ENCODE results near the gene LSAMP.

DNA sequence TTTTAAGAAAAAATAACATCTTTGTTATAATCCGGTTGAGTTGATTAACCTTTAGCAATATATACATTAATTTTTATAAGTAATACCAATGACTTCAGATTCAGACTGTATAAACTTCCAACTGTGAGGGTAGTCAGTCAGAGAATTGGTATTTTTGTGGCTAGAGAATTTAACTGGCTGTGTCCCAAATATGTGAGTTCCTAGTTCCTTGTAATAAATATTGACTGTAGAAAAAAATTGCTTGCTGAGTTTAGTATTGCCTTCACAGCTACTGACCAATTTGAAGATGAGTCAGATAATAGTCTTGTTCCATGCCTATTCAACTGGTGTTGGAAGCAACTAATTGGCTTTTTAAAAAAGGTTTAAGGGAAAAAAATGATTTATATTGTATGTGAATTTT lies 611.2 kb downstream of the LSAMP start:
- TF ChIP-seq CTCF (conservative IDR thresholded peaks at IDR 0.05; ENCODE audit: low read depth, low read length) (no peak), EZH2 (IDR thresholded peaks at IDR 0.05; ENCODE audit: borderline replicate concordance, low read depth, low read length, poor library complexity, severe bottlenecking) (no peak)

All from A673 (cell line).